GM12872 (cell line): ENCODE results near the gene PAQR5.

Experiments
- CTCF ChIP-seq: IDR thresholded peaks from 3 replicates; pipeline ENCODE4 v1.5.1; 2011; ENCODE audit warnings: low read depth, mild to moderate bottlenecking, low read length, moderate library complexity; ENCODE audit not compliant: insufficient read depth

Gene PAQR5

GRCh38 chr15:69314736-69315135, 16.0 kb downstream of the PAQR5 start:
- TF ChIP-seq CTCF: no peak

- TF ChIP-seq CTCF: no peak
These were observed 16.8 kb downstream of the PAQR5 start for GRCh38 chr15:69315402-69316110.

- TF ChIP-seq CTCF: no peak
These were observed 17.6 kb downstream of the PAQR5 start for GRCh38 chr15:69316291-69316690.

DNA sequence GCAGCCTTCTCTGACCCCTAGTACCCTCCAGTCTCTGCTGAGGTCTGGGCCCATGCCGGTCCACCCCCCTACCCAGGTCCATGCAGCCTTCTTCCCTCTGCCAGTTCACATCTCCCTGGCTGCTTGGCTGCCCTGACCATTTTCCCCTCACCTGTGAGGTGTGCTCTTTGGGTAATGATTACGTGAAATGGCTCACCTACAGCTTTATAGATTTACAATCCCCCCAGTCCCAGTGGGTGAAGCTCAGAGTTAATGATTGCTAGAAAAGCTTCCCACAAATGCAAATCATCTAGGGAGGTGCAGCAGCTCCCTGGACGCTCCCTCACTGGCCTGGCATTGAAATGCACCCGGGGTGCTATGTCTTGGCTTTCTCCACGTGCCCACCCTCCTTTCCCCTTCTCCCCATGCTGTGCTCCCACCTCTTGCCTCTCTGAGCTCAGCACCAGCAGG, 18.7 kb downstream of the PAQR5 start:
- TF ChIP-seq CTCF: no peak

DNA sequence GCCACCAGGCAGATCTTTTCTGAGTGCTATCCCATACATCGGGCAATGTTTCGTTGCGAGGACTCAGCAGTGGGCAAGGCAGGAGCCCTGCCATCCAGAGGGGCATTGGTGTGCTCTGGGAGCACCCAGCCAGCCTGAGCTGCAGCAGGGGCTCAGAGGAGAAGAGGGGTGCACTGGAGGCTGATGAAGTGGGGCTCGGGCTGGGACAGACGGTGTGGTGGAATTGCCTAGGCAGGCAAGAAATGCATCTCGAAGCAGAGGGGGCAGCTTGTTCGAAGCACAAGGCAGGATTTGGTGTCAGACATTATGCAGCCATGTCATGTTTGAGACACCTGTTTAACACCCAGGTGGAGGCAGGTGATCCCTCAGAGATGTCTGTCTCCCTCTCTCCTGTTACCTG, 19.3 kb downstream of the PAQR5 start:
- TF ChIP-seq CTCF: no peak

DNA sequence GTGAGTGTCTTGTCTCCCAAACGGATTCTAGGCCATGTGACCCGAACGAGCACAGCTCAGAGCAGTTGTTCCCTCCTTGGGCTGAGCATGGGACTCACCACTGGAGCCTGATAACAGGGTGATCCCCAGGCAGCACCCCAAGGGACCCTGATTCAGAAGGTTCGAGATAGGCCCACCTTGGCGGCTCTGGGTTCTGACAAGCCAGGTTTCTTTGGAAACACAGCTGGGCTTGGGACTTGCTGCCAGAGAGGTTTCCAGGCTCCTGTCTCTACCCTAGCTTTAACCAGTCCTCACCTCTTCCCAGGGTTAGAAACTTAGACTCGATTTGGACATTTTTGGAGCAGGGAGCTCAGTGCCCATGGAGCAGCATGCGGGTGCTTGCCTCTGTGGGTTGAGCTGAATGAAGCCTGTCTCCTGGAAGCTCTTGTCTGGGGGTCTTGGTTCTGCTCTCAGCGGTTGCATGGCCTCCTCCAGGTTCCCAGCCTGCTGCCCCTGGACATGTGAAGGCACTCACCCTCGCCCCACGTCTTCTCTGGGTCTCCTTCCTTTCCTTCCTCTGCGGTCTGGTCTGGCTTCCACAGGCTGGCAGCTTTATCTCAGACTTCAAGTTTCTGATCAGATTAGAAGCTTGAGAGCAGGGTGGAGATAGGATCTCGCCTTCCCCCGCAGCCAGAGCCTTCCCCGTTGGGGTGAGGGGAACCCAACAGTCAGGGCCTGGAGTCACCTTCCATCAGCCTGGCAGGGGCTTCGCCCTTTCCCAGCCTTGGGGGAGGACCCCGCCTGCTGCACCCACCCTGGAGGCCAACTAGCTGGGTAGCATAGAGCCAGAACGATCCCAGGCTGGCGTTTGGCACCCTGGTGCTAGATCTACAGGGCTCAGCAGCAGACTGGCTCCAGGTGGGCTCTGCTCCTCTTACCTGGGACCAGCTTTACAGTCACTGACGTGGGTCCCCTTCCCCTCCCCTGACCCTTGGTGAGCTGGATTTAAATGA, 21.0 kb downstream of the PAQR5 start:
- TF ChIP-seq CTCF: no peak

DNA sequence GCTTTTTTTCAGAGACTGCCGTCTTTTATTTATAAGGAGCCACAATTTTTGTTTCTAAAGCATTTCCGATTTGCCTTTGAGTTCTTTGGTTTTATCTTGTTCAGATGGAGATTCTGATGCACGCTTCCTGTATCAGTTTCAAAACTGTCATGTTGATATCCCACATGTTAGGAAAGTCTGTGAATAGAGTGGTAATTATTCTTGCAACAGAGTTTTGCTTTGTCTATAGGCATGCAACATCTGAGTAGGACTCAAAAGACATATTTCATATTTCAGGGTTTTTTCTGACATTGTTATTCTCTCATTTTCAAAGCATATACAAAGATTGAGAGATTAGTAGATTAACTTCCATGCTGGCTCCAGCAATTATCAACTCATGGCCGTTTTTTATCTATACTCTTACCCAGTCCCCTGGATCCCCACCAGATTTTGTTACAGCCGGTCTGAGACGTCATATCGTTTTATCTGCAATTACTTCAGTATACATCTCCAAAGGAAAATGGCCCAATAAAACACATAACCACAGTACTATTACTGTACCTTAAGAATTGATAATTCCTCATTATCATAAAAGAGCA, 22.4 kb downstream of the PAQR5 start:
- TF ChIP-seq CTCF: no peak
